ENCODE measurements around the gene ZNF646. TPM values are rescaled to one million over a fixed set of nuclear protein-coding genes. Genes with fewer than 3 reads are reported as not detected.
A peak's percentile ranks its signal among the peaks of the same experiment; 100 is the strongest.

The ZNF646 gene
- total and polyA plus RNA-seq, 2 of the 13 experiments (the other 11 are each of a cell fraction or from before 2014, with no cell fraction given) = 3.4 to 10.9 TPM

- peak; percentile 98 for TF ChIP-seq CREM (IDR thresholded peaks at IDR 0.05)
- TF ChIP-seq CREM (CRISPR knock-in tag; IDR thresholded peaks at IDR 0.05) = peak; percentile 59
- TF ChIP-seq ZSCAN9 (CRISPR knock-in tag; IDR thresholded peaks at IDR 0.05; ENCODE audit: borderline replicate concordance) = peak; percentile 72; the same call in 1 of the 2 replicates
- peak; percentile 83 for TF ChIP-seq HCFC1 (IDR thresholded peaks at IDR 0.05; ENCODE audit: low read depth, low read length)
- TF ChIP-seq REXO4 (CRISPR knock-in tag; IDR thresholded peaks at IDR 0.05; ENCODE audit: borderline replicate concordance) = peak; percentile 88; the same call in 1 of the 2 replicates
- no peak for TF ChIP-seq ZNF20 (CRISPR knock-in tag; IDR thresholded peaks at IDR 0.05)
- TF ChIP-seq TFE3 (CRISPR knock-in tag; IDR thresholded peaks at IDR 0.05) = peak; percentile 90
- 0 out of 2 replicates have a peak, but pooled peaks have one; percentile 45 for TF ChIP-seq HOXA7 (CRISPR knock-in tag; IDR thresholded peaks at IDR 0.05)
- no peak for TF ChIP-seq U2AF2 (IDR thresholded peaks at IDR 0.05; ENCODE audit: low read depth, low read length)
- no peak for TF ChIP-seq EHMT2 (IDR thresholded peaks at IDR 0.05; ENCODE audit: borderline replicate concordance, low read depth, low read length)
- 0 out of 2 replicates have a peak, but pooled peaks have one; percentile 21 for TF ChIP-seq ZNF24 (IDR thresholded peaks at IDR 0.05)
- peak; percentile 85; the same call in 1 of the 2 replicates for TF ChIP-seq ZBTB42 (CRISPR knock-in tag; IDR thresholded peaks at IDR 0.05)
- peak; percentile 23; the same call in 1 of the 2 replicates for TF ChIP-seq ZNF431 (CRISPR knock-in tag; IDR thresholded peaks at IDR 0.05; ENCODE audit: borderline replicate concordance, low read depth)
- TF ChIP-seq ZFP90 (CRISPR knock-in tag; IDR thresholded peaks at IDR 0.05; ENCODE audit: borderline replicate concordance) = peak; percentile 92
- peak; percentile 94; the same call in 1 of the 2 replicates for TF ChIP-seq POGK (CRISPR knock-in tag; conservative IDR thresholded peaks at IDR 0.05)
- peak; percentile 57 for TF ChIP-seq YY1 (IDR thresholded peaks at IDR 0.05; ENCODE audit: insufficient read depth, insufficient replicate concordance, low read depth, low read length)
- no peak for TF ChIP-seq ZNF678 (CRISPR knock-in tag; IDR thresholded peaks at IDR 0.05)
- peak; percentile 25; the same call in 1 of the 2 replicates for TF ChIP-seq THAP8 (CRISPR knock-in tag; IDR thresholded peaks at IDR 0.05; ENCODE audit: borderline replicate concordance)
- TF ChIP-seq TFAP4 (IDR thresholded peaks at IDR 0.05; ENCODE audit: borderline replicate concordance, low read depth) = 0 out of 2 replicates have a peak, but pooled peaks have one; percentile 1
- peak; percentile 76 for TF ChIP-seq ZNF772 (CRISPR knock-in tag; IDR thresholded peaks at IDR 0.05)
- TF ChIP-seq MIER3 (CRISPR knock-in tag; IDR thresholded peaks at IDR 0.05; ENCODE audit: borderline replicate concordance) = peak; percentile 38; the same call in 1 of the 2 replicates
- TF ChIP-seq ZNF138 (CRISPR knock-in tag; IDR thresholded peaks at IDR 0.05; ENCODE audit: low read depth) = no peak; the same call in 1 of the 2 replicates
Observed at GRCh38 chr16:31032736-31033708, 41.2 kb upstream of the ZNF646 start, which contains the start of gene STX4 (continued).
